Lower leg skin (tissue), 4 donors: ENCODE results near the gene S1PR2. TPM values are rescaled to one million over a fixed set of nuclear protein-coding genes. Genes with fewer than 3 reads are reported as not detected.

Experiments used
- DNase-seq, 2 donors: peaks; one replicate each; pipeline ENCODE4 v3.0.0-alpha.2; 2019; ENCODE audit warnings: low spot score in 2 of 2
- H3K4me3 ChIP-seq: fragments of 200-600 bp; sonication (generic); 2 replicates; pipeline ENCODE4 v1.5.1; 2017; ENCODE audit warnings: mild to moderate bottlenecking, low read depth; ENCODE audit not compliant: poor library complexity, severe bottlenecking
- CTCF ChIP-seq, 3 donors: fragments of 450-650 bp; IDR thresholded peaks; one replicate each; pipeline ENCODE4 v1.5.1; 2016; ENCODE audit warnings: antibody characterized with exemption in 3 of 3, mild to moderate bottlenecking in 3 of 3, moderate library complexity in 2 of 3
- POLR2A ChIP-seq, 2 donors: fragments of 450-650 bp; IDR thresholded peaks; one replicate each; pipeline ENCODE4 v1.6.1; 2016 to 2017; ENCODE audit warnings: antibody characterized with exemption in 2 of 2, mild to moderate bottlenecking in 1 of 2, moderate library complexity in 1 of 2
- WGBS, 2 donors: methylation state at CpG; one replicate each; pipeline ENCODE4 v1.1.5; 2018; 5-methylcytosine and 5-hydroxymethylcytosine counted together
- intact Hi-C: fragments of 100-400 bp; cut with DNase I; formaldehyde crosslinking; loops from one replicate; pipeline ENCODE4 v1.15.0; 2023; ENCODE audit warnings: low total_unique reads
- total RNA-seq, 4 donors: library from RNA; depleted of rRNA; stranded (reverse); fragments of >200 nt; gene quantifications; one replicate each; pipeline ENCODE4 v1.1.0, GENCODE V29; 2016

S1PR2 gene
- total RNA-seq, 4 donors from 2014 or later, result 4.5 to 11.4 (median 8.2) TPM

DNA sequence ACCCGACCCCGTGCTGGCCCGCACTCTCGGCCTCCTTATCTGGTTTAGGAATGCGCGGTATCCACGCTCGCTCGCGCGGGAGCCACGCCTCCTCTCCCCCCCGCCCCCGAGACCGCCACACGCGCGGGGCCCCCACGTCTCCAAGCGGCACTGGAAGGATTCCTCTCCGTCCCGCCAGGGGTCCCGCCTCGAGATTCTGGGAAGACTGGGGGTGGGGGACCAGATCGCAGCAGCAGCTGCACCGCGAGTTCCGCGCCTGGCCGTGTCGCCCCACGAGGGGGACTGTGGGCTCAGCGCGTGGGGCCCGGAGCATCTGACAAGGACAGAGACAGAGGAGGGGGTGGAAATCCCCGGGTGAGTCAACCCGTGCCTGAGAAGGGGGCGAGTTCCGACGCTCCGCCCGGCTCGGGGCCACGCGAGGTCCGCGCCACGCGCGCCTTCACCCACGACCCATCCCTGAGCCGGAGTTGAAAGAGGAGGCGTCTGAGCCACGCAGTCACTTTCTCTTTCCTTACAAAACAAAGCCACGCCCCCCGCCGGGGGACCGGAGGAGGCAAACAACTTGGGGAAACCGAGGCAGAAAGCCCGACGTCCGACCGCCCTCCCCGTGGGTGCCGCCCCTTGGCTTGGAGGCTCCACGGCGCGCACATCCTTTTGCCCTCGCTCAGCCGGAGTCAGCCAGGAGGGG lies 814 bp downstream of the S1PR2 start:
- TF ChIP-seq POLR2A (IDR thresholded peaks at IDR 0.05) (no peak), CTCF (IDR thresholded peaks at IDR 0.05) (no peak)
- H3K4me3 ChIP-seq, result peak overlapping the region; percentile 93
- WGBS, 2 donors, result 0 to 1% methylated on average over 22 to 51 of the region's 70 CpGs
- intact Hi-C loops, result no loop called here
- peak; percentile 40 to 92 for DNase-seq

DNA sequence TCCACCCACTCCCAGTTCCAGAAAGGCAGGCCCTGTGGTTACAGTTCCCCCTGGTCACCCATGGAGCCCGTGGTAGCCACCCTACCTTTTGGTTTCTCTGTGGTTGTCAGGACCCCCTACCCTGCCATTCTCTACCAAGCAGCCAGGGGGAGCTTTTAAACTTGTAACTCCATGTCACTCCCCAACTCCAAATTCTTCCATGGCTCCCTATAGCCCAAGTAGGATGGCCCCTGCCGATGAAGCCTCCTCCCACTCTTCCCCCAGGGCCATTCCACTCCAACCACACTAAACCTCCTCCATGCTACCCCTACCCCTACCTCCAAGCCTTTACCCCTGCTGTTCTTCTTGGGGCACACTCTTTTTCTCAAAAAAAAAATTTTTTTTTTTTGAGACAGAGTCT lies 2.2 kb downstream of the S1PR2 start:
- intact Hi-C loops, result no loop called here
- peak in 1 of 3 donors; percentile 46 for TF ChIP-seq CTCF (IDR thresholded peaks at IDR 0.05)
- no peak for TF ChIP-seq POLR2A (IDR thresholded peaks at IDR 0.05)
- no peak overlapping the region for H3K4me3 ChIP-seq
- DNase-seq, result no peak
- WGBS, 2 donors, result 30 to 55% methylated on average over 2 of the region's 2 CpGs

- TF ChIP-seq POLR2A (IDR thresholded peaks at IDR 0.05) (no peak), CTCF (IDR thresholded peaks at IDR 0.05) (no peak)
- intact Hi-C loops, result no loop called here
- no peak for DNase-seq
- 64 to 90% methylated on average over 3 to 5 of the region's 5 CpGs for WGBS, 2 donors
- H3K4me3 ChIP-seq, result no peak overlapping the region
Measured at GRCh38 chr19:10228393-10228792, 2.7 kb downstream of the S1PR2 start.

- WGBS, 2 donors, result 47 to 59% methylated on average over 20 to 28 of the region's 28 CpGs
- H3K4me3 ChIP-seq, result no peak overlapping the region
- no peak for TF ChIP-seq CTCF (IDR thresholded peaks at IDR 0.05)
- TF ChIP-seq POLR2A (IDR thresholded peaks at IDR 0.05), result no peak
- peak; percentile 42 to 90 for DNase-seq
- intact Hi-C loops, result no loop called here
Measured at GRCh38 chr19:10227026-10227971, 3.8 kb downstream of the S1PR2 start.

GRCh38 chr19:10226376-10227025 lies 4.6 kb downstream of the S1PR2 start:
- peak; percentile 87 to 96 for DNase-seq
- H3K4me3 ChIP-seq, result no peak overlapping the region
- intact Hi-C loops, result no loop called here
- no peak for TF ChIP-seq POLR2A (IDR thresholded peaks at IDR 0.05)
- no peak for TF ChIP-seq CTCF (IDR thresholded peaks at IDR 0.05)
- 36 to 43% methylated on average over 13 of the region's 13 CpGs for WGBS, 2 donors
